Measurements from ENCODE around the gene NSD1.
A peak's percentile ranks its signal among the peaks of the same experiment; 100 is the strongest.

NSD1 gene

DNA sequence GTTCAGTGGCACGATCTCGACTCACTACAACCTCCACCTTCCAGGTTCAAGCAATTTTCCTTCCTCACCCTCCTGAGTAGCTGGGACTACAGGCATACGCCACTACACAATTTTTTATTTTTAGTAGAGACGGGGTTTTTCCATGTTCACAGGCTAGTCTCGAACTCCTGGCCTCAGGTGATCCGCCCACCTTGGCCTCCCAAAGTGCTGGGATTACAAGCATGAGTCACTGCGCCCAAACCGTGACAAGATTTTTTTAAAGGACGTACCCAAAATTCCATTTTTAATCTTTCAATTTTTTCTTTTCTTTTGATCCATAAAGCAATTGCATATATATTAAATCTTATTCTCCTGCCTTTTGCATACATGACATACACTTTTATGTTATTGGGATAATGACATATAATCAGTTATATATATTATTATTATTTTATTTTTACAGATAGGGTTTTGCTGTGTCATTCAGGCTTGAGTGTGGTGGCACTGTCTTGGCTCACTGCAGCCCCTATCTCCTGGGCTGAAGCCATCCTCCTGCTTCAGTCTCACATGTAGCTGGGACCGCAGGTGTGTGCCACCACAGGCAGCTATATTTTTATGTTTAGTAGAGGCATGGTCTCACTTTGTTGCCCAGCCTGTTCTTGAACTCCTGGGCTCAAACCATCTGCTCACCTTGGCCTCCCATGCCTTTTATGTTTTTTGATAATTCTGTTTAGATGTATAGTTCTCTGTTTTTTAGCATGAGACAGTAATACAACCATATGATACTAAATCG lies 98.1 kb downstream of the NSD1 start:
- no peak for DNase-seq (ENCODE audit: low spot score)

- DNase-seq (ENCODE audit: low spot score), result no peak
Observed at GRCh38 chr5:177232358-177232757, 98.8 kb downstream of the NSD1 start.

DNA sequence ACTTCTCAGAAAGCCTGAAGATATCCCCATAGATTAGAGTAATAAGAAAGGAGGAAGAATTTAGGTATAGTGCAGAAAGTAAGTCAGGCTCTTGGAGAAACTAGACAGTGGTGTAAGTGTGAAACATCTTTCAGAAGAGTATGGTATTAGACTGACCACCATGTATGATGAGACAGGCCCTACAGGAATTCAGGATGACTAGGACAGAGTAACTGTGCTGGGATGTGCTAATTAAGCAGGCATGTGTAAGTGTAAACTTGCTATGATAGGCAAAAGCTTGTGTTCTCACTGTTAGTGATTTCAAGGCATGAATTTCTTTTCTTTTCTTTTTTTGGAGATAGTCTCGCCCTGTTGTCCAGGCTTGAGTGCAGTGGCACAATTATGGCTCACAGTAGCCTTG lies 99.2 kb downstream of the NSD1 start:
- DNase-seq (ENCODE audit: low spot score), result peak; percentile 65

GRCh38 chr5:177233206-177233605 lies 99.6 kb downstream of the NSD1 start:
- DNase-seq (ENCODE audit: low spot score), result no peak

DNA sequence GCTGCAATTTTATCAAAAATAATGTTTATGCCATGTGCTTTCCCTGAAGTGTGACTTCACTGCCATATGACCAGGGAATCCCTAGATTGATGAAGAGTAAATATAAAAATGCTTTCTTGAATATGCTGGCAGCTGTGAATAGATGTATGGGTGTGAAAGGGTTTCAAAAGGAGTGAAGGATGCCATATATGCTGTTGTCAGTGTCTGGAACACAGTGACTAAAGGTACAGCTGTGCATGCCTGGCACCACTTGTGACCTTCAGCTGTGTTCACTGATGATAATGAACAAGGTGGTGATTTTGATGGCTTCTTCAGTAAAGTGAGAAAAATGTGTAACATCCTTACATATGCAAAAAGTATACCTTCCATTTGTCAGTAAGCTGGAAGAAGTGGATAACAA lies 100.2 kb downstream of the NSD1 start:
- DNase-seq (ENCODE audit: low spot score), result no peak

GRCh38 chr5:177234841-177235240 lies 101.3 kb downstream of the NSD1 start:
- no peak for DNase-seq (ENCODE audit: low spot score)

GRCh38 chr5:177241768-177242167 lies 108.2 kb downstream of the NSD1 start:
- DNase-seq (ENCODE audit: low spot score), result no peak

GRCh38 chr5:177242304-177242703 lies 108.7 kb downstream of the NSD1 start:
- no peak for DNase-seq (ENCODE audit: low spot score)

GRCh38 chr5:177249761-177250537 lies 116.4 kb downstream of the NSD1 start:
- peak; percentile 78 for DNase-seq (ENCODE audit: low spot score)

DNA sequence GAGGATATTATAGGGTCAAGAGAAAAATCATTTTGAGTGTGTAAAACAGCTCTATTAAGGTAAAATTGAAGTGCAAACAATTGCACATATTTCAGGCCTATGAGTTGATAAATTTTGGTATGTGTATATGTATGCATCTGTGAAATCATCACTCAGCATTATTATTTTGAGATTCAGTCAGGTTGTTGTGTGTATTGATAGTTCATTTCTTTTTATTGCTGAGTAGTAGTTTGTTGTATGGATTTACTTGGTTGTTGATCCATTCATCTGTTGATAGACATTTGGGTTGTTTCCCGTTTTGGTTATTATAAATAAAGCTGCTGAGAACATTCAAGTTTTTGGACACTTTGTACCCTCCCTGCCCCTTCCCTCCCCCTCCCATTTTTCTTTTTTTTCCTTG lies 119.7 kb downstream of the NSD1 start:
- DNase-seq (ENCODE audit: low spot score), result no peak

- DNase-seq (ENCODE audit: low spot score), result peak; percentile 51
Observed at GRCh38 chr5:177256296-177256695, 122.7 kb downstream of the NSD1 start.

DNA sequence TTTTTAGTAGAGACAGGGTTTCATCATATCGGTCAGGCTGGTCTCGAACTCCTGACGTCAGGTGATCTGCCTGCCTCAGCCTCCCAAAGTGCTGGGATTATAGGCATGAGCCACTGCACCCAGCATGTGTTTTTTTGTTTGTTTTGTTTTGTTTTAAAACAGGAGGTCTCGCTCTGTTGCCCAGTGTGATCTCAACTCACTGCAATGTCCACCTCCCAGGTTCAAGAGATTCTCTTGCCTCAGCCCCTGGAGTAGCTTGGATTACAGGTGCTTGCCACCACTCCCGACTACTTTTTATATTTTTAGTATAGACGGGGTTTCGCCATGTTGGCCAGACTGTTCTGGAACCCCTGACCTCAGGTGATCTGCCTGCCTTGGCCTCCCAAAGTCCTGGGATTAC lies 125.1 kb downstream of the NSD1 start:
- DNase-seq (ENCODE audit: low spot score), result peak; percentile 36

GRCh38 chr5:177260961-177261360 lies 127.4 kb downstream of the NSD1 start:
- DNase-seq (ENCODE audit: low spot score), result no peak

- no peak for DNase-seq (ENCODE audit: low spot score)
Observed at GRCh38 chr5:177261510-177261909, 127.9 kb downstream of the NSD1 start.

DNA sequence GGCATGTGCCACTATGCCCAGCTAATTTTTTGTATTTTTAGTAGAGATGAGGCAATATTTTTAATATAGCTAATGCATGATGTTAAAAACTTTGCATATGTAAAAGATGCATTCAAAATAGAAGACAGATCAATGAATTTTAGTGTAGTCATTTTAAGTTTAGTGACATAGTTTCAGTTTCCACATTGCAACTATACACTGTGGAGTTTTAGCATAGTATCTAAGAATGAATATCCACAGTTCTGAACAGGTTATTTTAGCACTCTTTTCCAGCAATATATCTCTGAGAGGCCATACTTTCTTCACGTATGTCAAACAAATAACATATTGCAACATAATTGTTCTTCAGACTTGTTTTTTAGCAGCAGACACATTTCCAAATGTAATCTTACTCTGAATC lies 130.6 kb downstream of the NSD1 start:
- DNase-seq (ENCODE audit: low spot score), result no peak

GRCh38 chr5:177265395-177265794 lies 131.8 kb downstream of the NSD1 start:
- DNase-seq (ENCODE audit: low spot score), result no peak

GRCh38 chr5:177269232-177269895 lies 135.8 kb downstream of the NSD1 start:
- no peak for DNase-seq (ENCODE audit: low spot score)

GRCh38 chr5:177269976-177270375 lies 136.4 kb downstream of the NSD1 start:
- DNase-seq (ENCODE audit: low spot score), result no peak

DNA sequence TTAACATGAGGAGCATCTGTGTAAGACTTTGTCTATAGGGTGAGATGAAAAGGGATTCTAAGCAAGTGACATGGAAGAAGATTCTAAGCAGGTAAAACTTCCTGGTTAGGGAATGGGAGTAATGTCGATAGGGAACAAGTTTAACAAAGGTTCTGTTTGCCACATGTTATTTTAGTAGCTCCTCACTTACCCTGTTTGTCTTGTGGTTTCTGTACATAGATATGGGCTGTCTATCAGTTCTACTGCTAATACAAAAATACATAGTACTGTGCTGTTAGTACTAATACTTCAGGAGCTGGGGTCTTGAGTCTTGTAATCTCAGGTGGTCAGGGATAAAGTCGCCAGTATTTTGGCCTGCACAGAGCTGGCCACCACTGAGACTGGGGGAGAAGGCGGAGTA lies 137.1 kb downstream of the NSD1 start:
- DNase-seq (ENCODE audit: low spot score), result no peak

DNA sequence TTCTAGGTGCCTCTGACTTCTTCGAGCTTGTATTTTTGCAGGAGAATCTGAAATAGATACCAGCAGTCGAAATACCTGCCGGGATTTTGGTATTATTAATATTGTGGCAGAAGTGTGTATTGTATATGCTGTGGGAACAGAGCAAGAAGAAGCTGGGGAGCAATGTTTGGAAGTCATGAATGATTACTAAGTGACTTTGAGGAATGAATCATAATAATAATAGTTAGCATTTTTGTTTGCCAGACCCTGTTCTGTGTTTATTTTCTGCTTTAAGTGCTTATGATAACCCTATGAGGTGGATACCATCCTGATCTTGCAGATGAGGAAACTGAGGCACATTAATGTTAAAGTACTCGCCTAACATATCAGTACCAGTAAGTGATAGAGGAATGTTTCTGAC lies 137.5 kb downstream of the NSD1 start:
- no peak for DNase-seq (ENCODE audit: low spot score)

DNA sequence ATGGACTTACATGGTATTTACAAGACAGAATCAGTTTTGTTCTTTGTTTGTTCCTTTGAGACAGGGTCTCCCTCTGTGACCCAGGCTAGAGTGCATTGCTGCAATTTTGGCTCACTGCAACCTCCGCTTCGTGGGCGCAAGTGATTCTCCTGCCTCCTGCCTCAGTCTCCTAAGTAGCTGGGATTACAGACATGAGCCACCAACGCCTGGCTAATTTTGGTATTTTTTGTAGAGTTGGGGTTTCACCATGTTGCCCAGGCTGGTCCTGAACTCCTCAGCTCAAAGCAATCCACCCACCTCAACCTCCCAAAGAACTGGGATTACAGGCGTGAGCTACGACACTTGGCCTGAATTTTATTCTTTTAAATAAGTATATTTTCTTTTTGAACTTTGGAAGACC lies 142.3 kb downstream of the NSD1 start:
- DNase-seq (ENCODE audit: low spot score), result no peak

DNA sequence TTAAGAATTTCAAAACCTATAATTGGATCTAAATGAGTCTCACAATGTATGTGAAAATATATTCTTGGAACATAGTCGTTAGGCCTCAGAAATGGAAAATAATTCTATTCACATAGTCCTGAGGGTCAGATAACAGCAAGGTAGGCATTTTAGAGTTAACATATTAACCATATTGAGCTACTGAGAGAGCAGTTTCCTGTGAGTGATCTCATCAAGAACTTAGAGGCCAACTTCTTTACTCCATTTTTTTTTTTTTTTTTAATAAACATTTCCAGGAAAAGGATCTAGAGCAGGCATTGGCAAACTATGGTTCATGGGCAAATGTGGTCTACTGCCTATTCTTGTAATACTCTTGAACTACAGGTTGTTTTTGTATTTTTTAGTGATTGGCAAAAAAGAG lies 143.3 kb downstream of the NSD1 start:
- DNase-seq (ENCODE audit: low spot score), result peak; percentile 46

GRCh38 chr5:177288191-177288590 lies 154.6 kb downstream of the NSD1 start:
- DNase-seq (ENCODE audit: low spot score), result no peak

Data from kidney tubule cell (primary cell).